NCI-H2171 treated with DMSO at 0.1 percent for 48 hours (cell line): ENCODE results near the gene OR5B12.
"Not testable (repeated sequence)": the region's sequence is repeated elsewhere in the genome, so short reads cannot be mapped to it uniquely, and the experiment has no call there.

Experiments used
- DNase-seq: peaks from one replicate; lab custom pipeline; 2025; lab: John Stamatoyannopoulos, UW

The OR5B12 gene

GRCh38 chr11:58442136-58442535 is at the start of gene OR5B12:
OR5B12 (minus strand) TSS chr11:58442236; CDS start chr11:58440151, 2,085 bp downstream.
- no peak for DNase-seq

- no peak for DNase-seq
These were observed 48.8 kb upstream of the OR5B12 start for GRCh38 chr11:58490827-58491226.

DNA sequence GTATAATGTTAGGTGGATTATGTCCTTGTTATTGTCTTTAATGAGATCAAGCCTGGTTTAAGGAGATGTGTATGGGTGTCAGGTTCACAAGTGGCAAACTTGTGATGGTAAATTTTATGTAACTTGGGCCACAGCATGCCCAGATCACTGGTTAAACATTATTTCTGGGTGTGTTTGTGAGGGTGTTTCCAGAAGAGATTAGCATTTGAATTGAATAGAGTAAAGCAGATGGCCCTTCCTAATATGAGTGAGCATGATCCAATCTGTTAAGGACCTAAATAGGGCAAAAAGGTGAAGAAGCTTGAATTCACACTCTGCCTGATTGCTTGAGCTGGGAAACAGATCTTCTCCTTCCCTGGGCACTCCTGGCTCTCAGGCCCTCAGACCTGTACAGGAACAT is 45.1 kb upstream of the OR5B12 start:
- DNase-seq, result no peak

DNA sequence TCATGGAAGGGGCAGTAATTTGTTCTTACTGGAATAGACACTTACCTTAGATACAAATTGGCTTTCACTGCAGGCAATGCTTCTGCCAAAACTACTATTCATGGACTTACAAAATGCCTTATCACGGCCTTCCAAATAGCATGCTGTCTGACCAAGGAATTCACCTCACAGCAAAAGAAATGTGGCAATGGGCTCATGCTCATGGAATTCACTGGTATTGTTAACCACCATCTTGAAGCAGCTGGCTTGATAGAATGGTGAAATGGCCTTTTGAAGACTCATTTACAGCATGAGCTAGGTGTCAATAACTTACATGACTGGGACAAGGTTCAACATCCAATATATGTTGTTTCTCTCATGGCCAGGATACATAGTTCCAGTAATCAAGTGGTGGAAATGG is 43.9 kb upstream of the OR5B12 start:
- no peak for DNase-seq

DNA sequence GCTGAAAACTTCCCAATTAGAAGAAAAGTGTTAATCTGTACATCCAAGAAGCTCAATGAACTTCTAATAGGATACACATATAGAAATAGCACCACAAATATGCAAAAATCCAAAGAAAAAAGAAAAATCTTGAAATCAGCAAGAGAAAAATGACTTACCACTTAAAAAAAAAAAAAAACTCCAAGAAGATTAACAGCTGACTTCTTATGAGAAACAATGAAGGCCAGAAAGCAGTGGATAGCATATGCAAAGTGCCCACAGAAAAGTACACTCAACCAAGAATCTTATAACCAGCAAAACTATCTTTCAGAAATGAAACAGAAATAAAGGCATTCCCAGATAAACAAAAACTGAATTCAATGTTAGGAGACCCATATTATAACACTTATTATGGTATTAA is 29.9 kb upstream of the OR5B12 start:
- no peak for DNase-seq

- DNase-seq, result no peak
These were observed 24.3 kb upstream of the OR5B12 start for GRCh38 chr11:58466293-58466692.

GRCh38 chr11:58465690-58466089 is 23.7 kb upstream of the OR5B12 start:
- no peak for DNase-seq

- DNase-seq, result no peak
These were observed 9.5 kb upstream of the OR5B12 start for GRCh38 chr11:58451585-58451984.

DNA sequence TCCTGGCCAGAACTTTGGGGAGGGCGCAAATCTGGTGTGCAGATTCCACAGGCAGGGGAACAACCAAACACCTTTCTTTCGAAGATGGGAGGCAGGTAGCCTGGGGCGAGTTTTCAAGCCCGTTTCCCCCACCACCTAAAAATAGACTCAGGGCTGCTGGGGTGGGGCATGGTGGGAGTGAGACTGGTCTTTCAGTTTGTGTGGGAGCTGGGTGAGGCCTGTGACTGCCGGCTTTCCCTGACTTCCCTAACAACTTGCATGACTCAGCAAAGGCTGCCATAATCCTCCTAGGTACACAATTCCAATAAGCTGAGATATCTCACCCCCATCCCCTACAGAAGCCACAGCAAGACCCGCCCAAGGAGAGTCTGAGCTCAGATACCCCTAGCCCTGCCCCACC is 4.3 kb upstream of the OR5B12 start:
- DNase-seq, result no peak

GRCh38 chr11:58444300-58444699 is 2.3 kb upstream of the OR5B12 start:
- no peak for DNase-seq

GRCh38 chr11:58438486-58438885 is 3.5 kb downstream of the OR5B12 start:
- DNase-seq, result no peak

DNA sequence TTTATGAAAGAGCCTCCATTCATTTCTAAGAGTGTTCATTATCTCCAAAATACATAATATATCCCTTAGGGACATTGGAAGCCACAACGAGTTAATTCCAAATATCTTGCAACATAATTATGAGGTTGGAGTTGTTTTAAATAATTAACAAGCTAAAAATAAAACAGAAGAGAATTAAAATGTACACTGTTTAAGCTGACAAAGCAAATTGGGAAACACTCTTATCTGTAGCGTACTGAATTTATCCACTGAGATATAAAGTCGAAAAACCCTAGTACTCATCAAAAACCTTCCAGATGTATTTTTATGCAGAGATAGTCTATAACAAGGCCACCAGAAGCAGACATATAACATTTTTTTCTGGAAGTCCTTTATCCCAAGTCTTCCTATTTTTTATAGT is 7.8 kb downstream of the OR5B12 start:
- no peak for DNase-seq

DNA sequence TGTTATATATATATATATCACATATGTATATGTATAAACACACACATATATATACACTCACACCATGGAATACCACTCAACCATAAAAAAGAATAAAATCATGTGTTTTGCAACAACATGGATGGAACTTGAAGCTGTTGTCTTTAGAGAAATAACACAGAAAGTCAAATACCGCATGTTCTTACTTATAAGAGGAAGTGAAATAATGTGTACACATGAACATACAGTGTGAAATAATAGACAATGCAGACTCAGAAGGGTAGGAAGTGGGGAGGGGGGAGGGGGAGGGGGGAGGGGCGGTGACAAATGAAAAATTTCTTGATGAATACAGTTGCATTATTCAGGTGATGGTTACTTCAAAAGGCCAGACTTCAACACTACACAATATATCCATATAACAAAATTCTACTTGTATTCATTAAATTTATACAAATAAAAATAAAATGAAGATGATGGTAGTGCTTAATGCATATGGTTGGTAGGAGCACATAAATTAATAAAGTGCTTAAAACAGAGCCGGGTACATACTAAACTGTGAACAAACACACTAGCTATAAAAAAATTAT is 8.3 kb downstream of the OR5B12 start:
- DNase-seq, result no peak

- DNase-seq, result no peak
These were observed 12.8 kb downstream of the OR5B12 start for GRCh38 chr11:58429273-58429672.

DNA sequence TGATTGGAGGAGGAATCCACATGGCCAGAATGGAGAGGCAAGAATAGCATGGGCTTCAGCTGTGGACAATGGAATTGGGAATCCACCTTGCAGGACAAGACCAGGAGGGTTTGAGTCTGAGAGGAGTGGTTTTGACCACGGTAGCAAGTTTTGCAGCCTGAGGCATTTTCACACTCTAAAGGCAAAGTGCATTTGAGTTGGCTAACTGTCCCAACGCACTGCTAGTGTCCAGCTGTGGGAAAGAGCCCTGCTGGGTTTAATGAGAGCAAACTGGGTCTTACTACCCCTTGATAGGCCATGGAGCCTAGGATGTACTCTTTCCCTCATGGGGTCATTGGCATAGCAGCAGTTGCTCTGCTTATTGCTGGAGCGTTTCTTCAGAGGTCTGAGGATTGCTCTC is 14.0 kb downstream of the OR5B12 start, which contains the start of gene OR5B2:
Gene OR5B2, minus strand, starts transcription at position 101 of the 400 bp plus-strand sequence. CDS start 4,860 bp downstream, outside the sequence.
- DNase-seq, result no peak

DNA sequence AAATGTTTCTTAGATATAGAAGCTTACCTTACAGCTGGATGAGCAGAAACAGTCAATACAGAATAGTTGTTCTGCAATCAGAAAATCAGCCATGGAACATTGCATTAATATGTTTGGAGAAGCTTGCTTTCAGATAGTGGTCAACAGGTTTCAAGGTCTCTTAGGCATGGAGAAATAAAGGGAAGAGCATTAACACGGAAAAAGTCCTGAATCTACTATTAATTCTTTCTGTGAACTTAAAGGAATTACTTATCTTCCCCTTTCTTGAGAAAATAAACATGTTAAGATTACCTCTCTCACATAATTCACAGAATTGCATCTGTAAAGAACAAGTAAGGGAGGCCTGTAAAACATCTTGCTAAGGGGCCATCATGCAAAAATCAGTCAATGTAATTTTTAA is 35.3 kb downstream of the OR5B12 start, which contains the start of gene OR5B3:
Gene OR5B3, minus strand, starts transcription at position 101 of the 400 bp plus-strand sequence. CDS start 3,465 bp downstream, outside the sequence.
- no peak for DNase-seq

DNA sequence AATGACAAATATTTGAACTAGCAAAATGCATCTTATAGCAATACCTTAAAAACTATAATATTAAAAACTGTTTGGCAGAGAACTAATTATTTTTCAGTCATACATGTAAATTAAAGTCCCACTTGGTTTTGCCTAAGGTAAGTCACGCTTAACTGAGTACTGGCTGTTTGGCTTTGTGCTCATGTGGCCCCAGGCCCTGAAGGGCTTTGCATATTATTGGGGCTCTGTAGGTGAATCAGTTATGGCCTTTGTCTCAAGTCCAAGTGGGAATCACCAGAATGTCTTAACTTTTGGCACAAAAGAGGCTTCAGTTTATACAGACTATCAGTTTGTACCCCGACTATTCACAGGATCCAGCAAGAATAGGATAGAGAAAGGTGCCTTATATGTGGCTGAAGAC is 42.4 kb downstream of the OR5B12 start:
- not testable (repeated sequence) for DNase-seq

DNA sequence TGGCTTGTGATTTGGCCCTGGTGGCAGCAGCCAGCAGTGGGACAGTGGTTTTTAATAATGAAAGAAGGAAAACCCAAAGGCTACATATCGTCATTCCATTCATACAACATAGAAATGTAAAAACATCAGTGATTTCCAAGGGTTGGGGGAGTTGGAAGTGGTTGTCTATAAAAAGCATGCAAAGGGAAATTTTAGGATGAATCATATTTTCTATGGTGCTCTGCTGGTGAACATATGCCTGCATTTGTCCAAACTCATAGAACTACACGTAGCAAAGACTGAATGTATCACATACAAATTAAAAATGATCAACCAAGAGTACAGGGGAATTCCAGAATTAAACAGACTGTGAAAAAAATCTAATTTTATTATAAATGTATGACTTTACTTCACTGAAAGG is 46.5 kb downstream of the OR5B12 start:
- DNase-seq, result no peak

GRCh38 chr11:58394195-58394594 is 47.8 kb downstream of the OR5B12 start:
- DNase-seq, result no peak

- no peak for DNase-seq
These were observed 49.3 kb downstream of the OR5B12 start for GRCh38 chr11:58392746-58393145.

GRCh38 chr11:58391879-58392278 is 50.2 kb downstream of the OR5B12 start:
- DNase-seq, result no peak

GRCh38 chr11:58390551-58391063 is 51.4 kb downstream of the OR5B12 start:
- DNase-seq, result no peak
